ENCODE results near the gene KRTAP5-4.
"Not testable (repeated sequence)": the region's sequence is repeated elsewhere in the genome, so short reads cannot be mapped to it uniquely, and the experiment has no call there.

KRTAP5-4 gene

DNA sequence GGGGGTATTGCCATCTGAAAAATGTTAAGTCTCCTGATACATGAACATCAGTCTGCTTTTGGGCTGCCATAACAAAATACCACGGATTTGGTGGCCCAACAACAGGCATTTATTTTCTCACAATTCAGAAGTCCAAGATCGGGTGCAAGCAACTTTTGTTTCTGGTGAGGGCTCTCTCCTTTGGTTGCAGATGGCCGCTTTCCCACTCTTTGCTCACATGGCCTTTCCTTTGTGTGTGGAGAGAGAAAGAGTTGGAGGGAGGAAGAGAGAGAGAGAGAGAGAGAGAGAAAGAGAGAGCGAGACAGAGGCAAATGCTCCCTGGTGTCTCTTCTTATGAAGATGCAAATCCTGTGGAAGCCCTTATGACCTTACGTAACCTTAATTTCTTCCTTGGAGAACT is 21.3 kb downstream of the KRTAP5-4 start:
- no peak for DNase-seq (ENCODE audit: low spot score)

DNA sequence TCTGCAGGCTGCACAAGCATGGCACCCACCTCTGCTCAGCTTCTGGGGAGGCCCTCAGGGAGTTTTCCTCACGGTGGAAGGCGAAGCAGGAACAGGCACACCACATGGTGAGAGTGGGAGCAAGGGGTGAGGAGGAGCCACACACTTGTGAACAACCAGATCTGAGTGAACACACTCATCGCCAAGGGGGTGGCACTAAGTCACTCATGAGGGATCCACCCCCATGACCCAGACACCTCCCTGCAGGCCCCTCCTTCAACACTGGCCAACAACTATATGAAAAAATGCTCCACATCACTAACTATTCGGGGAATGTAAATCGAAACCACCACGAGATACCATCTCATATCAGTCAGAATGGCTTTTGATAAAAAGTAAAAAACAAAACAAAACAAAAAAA is 23.1 kb downstream of the KRTAP5-4 start:
- DNase-seq (ENCODE audit: low spot score) = no peak

DNA sequence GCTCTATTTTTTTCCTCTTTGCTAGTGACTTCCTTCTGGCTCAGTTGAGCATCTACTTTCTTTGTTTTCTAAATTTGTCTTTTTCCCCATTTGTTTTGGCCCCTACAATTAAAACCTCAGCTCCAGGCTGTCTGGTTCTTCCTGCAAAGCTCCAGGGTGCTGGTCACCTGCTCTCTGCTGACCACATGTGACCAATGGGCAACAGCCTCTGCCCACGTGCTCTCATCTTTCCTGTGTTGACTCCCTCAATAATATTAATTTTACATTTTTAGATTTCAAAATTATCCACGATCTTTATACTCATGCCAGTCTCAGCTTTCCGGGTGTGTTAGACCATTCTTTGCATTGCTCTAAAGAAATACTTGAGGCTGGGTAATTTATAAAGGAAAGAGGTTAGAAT is 23.5 kb downstream of the KRTAP5-4 start:
- not testable (repeated sequence) for DNase-seq (ENCODE audit: low spot score)

DNA sequence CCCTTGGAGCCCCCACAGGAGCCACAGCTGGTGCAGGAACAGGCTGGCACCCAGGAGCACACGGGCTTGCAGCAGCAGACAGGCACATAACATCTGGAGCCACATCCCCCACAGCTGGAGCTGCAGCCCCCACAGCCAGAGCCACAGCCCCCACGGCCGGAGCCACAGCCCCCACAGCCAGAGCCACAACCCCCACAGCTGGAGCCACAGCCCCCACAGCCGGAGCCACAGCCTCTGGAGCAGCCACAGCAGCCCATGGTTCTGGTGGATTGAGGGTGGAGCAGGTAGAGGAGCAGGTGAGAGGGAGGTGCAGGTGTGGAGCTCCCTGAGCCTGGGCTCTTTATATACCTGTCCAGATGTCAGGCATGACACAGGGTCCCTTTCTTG is 24.0 kb downstream of the KRTAP5-4 start, which contains the start of gene KRTAP5-2:
TSS of gene KRTAP5-2 (minus strand) at position 301 of the 387 bp plus-strand sequence. CDS start at position 257, 44 bp downstream.
- no peak for DNase-seq (ENCODE audit: low spot score)

DNA sequence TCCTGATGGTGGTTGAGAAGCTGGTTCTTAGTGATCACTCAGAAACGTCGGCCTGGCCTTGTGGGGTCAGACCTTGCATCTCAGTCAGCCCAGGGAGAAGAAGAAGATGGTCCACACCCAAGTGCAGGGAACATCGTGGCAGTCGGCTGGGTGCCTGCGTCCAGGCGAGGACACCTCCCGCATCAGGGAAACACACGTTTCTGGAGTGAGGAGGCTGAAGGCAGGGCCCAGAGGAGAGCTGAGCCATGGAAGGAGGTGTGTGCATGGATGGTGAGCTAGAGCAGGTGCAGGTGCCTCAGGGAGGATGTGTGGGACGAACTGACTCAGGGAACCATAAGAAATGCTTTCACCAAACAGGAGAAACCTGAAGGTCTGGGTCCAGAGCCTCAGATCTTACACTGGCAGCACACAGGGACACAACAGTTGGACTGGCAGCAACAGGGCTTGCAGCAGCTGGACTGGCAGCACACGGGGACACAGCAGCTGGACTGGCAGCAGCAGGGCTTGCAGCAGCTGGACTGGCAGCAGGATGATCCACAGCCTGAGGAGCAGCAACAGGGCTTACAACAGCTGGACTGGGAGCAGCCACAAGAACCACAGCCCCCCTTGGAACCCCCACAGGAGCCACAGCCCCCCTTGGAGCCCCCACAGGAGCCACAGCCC is 24.5 kb downstream of the KRTAP5-4 start:
- no peak for DNase-seq (ENCODE audit: low spot score)

DNA sequence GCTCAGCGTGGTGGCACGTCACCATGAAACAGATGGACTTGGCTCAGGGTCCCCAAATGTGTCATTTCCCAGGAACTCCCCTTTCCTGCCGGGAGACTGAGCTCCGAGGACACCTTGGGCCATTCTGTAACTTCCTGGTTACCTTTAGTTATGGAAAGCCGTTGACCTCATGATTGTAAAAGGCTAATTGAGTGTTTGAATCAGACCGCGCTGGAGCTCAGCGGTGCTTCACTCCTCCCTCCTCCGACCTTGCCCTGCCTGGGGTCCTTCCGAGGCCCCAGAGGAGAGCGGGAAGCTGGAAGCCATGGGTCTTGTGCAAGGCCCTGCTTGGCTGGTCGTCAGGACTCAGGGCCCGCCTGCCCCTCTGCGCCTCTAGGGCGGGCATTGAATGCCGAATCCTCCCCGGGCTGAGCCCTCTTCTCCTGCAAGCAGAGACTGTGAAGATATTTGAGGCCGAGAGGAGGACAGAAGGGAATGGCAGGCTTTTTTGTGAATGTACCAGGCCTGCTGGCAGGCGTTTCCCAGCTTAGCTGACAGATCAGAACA is 25.3 kb downstream of the KRTAP5-4 start:
- DNase-seq (ENCODE audit: low spot score) = not testable (repeated sequence)

DNA sequence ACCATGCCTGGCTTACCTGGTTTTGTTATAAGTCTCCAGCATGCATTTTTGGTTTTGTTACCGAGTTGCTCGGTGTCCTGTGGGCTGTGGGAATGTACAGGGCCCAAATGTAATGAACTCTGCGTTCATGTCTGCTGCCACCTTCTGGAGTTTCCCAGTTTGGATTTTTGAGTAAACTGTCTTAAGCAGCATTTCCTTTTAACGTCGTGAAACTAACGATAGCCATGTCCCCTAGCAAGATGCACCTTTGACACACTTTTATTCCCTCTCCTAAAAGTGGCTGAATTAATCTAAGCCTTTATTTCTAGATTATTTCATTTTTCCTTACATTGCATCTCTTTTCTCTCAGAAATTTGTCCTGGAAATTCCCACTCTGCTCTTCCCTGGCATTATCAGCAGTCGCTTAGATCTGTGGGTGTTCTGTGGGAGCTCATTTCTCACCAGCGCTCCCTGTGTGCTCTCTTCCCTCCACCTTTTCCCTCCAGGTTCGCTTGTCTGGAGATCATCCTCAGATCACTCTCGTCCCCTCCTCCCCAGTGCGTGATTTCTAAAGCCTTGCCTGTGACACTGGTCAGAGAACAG is 25.9 kb downstream of the KRTAP5-4 start:
- DNase-seq (ENCODE audit: low spot score) = not testable (repeated sequence)

DNA sequence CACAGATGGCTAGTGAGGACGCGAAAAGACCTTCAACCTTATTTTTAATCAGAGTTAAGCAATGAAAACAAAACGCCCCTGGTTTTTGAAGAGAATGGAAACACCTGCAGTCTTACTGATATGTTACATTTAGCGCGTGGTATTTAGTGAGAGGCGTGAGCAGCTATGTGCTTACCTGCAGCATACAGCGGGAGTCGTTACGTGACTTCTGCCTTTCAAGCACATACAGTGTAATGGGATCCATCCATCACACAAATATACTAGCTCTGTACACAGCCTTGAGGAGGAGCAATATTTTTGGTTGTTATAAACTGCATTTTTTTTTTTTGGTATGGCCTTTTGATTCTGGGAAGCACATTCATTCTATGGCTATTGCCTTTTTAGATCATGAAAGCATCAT is 29.3 kb downstream of the KRTAP5-4 start:
- no peak for DNase-seq (ENCODE audit: low spot score)

DNA sequence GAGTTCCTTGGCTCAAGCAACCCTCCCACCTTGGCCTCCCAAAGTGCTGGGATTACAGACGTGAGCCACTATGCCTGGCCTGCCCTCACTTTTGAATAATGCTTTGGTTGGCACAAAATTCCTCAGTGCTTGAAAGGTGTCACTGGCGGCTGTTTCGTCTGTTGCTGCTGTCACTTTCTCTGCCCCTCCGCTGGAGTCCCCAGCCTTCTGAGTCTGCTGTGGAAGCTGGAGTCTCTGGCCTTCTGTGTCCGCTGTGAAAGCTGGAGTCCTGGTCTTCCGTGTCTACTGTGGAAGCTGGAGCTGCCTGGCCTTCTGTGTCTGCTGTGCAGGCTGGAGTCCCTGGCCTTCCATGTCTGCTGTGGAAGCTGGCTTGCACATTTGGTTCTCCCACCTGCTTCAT is 31.9 kb downstream of the KRTAP5-4 start:
- DNase-seq (ENCODE audit: low spot score) = no peak

DNA sequence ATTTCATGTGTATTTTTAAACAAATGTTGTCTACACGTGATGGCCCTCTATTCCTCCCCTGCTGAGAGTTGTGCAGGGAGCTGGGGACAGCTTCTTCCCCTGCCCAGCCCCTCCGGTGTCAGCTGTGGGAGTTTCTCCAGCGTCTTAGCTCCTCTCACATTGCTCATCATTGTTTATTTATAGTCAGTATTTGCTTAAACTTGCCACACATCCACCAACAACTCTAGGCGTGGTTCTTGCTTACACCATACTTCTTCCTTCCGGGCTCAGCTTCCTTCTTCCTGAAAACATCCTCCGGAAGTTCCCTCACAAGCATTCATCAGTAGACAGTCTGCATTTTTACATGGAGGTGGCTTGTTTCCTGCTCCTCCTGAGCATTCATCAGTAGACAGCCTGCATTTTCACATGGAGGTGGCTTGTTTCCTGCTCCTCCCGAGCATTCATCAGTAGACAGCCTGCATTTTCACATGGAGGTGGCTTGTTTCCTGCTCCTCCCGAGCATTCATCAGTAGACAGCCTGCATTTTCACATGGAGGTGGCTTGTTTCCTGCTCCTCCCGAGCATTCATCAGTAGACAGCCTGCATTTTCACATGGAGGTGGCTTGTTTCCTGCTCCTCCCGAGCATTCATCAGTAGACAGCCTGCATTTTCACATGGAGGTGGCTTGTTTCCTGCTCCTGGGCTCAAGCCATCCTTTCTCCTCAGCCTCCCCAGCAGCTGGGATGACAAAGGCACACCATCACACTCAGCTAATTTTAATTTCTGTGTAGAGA is 32.6 kb downstream of the KRTAP5-4 start:
- DNase-seq (ENCODE audit: low spot score) = not testable (repeated sequence)

DNA sequence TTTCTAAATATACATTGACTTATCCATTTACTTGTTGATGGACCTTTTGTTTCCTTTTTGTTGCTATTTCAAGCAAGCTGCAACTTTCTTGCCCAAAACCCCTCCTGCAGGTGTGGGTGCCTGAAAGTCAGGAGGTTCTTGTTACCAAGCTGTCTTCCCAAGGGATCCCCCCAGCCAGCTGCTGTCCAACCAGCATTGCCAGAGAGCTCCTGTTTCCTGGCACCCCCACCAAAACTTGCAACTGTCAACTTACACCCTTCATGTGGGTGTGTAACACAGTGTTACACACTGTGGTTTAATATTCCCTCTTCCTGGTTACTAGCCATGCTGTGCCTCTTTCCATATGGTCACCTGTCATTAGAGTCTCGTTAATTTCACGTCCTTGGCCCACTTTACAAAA is 35.2 kb downstream of the KRTAP5-4 start:
- DNase-seq (ENCODE audit: low spot score) = no peak

DNA sequence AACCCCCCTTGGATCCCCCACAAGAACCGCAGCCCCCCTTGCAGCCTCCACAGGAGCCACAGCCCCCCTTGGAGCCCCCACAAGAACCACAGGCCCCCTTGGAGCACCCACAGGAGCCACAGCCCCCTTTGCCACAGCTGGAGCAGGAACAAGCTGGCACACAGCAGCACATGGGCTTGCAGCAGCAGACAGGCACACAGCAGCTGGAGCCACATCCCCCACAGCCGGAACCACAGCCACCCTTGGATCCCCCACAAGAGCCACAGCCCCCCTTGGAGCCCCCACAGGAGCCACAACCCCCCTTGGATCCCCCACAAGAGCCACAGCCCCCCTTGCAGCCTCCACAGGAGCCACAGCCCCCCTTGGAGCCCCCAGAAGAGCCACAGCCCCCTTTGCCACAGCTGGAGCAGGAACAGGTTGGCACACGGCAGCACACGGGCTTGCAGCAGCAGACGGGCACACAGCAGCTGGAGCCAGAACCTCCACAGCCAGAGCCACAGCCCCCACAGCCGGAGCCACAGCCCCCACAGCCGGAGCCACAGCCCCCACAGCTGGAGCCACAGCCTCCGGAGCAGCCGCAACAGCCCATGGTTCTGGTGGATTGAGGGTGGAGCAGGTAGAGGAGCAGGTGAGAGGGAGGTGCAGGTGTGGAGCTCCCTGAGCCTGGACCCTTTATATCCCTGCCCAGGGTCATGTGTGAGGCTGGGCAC is 37.1 kb downstream of the KRTAP5-4 start, which contains the start of gene KRTAP5-1:
TSS of gene KRTAP5-1 (minus strand) at position 623 of the 710 bp plus-strand sequence. CDS start at position 589, 34 bp downstream.
- not testable (repeated sequence) for DNase-seq (ENCODE audit: low spot score)

DNA sequence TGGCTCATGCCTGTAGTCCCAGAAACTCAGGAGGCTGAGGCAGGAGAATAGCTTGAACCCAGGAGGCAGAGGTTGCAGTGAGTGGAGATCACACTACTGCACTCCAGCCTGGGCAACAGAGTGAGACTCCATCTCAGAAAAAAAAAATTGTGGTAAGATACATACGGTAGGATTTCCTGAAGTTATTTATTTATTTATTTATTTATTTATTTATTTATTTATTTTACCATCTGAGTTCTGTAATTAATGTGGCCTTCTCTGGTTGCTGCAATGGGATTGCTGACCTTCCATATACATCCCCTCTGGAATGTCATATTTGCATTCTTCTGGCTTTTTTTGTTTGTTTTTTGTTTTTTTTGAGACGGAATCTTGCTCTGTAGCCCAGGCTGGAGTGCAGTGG is 39.0 kb downstream of the KRTAP5-4 start:
- DNase-seq (ENCODE audit: low spot score) = not testable (repeated sequence)

DNA sequence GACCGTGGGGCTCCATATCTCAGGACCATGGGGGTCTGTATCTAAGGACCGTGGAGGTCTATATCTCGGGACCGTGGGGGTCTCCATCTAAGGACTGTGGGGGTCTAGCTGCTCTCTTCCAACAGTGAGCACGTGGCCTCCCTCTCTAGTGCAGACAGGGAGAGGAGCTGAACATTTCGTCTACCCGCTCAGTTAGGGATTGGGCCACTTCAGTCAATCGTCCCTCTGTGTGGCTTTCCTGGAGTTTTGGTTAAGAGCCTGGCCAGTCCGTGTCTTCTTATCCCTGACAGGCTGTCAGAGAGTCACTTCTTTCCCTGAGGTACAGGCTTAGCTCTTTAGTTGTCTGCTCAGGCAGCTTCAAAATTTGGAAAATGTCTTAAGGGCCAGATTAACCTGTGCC is 40.0 kb downstream of the KRTAP5-4 start:
- DNase-seq (ENCODE audit: low spot score) = no peak

DNA sequence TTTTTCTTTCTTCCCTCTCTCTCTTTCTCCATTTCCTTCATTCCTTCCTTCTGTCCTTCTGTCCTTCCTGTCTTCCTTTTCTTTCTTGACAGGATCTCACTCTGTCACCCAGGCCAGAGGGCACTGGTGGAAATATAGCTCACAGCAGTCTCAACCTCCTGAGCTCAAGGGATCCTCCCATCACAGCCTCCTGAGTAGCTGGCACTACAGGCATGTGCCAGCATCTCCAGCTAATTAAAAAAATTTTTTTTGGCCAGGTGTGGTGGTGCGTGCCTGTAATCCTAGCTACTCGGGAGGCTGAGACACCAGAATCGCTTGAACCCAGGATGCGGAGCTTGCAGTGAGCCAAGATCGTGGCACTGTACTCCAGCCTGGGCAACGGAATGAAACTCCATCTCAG is 45.1 kb downstream of the KRTAP5-4 start:
- DNase-seq (ENCODE audit: low spot score) = no peak

DNA sequence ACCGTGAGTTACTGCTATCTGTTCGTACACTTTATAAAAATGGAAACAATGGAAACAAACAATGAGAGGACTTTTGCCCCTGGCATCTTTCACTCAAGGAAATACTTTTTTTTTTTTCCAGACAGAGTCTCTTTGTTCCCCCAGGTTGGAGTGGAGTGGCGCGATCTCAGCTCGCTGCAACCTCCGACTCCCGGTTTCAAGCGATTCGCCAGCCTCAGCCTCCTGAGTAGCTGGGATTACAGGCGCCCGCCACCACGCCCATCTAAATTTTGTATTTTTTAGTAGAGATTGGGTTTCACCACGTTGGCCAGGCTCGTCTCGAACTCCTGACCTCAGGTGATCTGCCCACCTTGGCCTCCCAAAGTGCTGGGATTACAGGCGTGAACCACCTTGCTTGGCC is 46.2 kb downstream of the KRTAP5-4 start:
- not testable (repeated sequence) for DNase-seq (ENCODE audit: low spot score)

DNA sequence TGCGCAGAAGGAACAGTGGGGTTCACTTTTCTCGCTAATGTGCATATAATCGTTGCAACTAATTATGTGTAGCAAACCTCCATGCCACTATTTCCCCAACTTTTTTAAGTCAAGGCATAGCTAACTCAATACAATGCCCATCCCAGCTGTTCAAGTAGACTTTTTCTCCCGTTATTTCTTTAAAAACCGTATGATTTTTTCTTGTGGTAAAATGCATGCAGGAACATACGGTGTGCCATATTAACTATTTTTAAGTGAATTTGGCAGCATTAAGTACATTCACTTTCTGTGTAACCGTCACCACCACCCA is 47.0 kb downstream of the KRTAP5-4 start:
- no peak for DNase-seq (ENCODE audit: low spot score)

DNA sequence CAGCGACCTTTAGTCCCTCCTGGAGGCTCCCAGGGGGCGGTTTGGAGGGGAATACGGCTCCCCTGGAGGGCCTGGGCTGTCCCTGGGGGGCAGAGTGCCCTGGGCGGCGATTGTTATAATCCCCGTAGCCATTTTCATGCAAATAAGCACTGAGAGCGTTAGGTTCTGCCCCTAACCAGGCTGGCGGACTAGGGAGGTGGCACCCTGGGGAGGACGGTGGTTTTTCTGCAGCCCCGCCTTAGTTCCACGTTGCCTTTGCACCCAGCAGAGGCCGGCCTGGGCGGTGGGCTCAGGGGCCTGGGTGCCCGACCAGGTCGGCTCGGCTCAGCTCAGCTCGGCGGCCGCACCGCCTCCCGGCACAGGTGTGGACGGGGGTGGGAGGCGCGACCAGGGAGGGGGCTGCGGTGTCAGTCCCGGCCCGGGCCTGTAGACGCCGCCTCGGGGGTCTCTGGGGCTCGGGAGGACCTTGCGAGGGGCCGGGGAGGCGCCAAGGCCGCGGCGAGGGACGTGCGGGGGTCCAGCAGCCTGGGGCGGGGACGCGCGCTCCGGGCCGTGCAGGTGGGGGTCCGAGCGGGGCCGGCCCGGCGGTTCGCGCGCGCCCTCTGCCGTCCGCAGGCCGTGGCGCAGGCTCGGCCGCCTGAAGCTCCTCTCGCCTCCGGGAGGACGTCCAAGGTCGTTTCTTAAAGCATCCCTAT is 47.6 kb downstream of the KRTAP5-4 start:
- DNase-seq (ENCODE audit: low spot score) = peak; percentile 90

DNA sequence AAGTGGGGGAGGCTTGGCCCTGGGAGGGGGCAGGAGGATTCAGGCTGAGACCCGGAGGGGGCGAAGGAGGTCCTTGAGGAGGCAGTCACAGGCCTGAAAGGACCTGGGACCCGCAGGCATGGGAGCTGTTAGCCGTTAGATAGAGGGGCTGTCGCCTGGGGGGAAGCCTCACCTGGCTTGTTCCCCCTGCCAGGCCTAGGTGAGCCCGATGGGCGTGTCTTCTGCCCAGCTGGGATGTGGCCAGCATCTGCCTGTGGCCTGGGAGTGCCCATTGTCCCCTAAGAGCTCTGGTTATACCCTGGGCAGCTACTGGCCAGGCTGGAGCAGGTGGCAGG is 48.1 kb downstream of the KRTAP5-4 start:
- no peak for DNase-seq (ENCODE audit: low spot score)

DNA sequence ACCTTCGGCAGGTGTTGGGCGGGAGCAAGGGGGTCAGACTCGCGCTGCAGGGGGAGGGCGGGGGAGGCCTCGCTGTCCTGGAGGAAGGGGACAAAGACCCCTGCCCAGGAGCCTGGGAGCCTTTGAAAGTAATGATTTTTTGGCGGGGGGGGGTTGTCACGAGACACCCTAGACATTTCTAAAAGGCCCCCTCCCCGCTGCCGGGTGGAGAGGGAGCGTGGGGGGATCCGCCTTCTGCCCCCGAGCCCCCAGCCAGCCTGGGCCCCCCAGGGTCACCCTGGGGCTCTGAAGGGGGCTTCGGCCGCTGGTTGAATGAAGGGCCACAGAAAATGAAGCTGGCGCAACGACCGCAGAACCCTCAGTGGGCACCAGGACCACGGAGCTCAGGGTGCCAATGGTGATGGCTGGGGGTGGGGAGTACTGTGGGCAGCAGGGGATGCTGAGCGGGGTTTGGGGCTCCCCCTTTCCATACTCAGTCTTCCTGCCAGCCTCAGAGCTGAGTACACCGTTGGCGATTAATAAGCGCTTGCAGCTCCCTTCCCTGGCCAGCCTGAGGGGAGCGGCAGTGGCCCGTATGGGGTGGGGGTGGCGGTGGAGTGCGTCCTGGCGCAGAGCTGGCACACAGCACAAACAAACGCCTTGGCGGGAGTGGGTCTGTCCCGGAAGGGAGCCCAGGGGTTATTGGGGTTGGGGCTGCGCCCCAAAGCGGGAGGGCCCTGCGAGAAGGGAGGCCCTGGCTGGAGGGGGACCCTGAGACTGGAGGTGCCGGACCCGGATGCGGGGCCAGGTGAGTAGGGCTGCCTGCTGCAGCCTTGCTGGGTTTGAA is 48.6 kb downstream of the KRTAP5-4 start:
- no peak for DNase-seq (ENCODE audit: low spot score)

All from GM03348 (cell line).